Cardiac fibroblast (primary cell): ENCODE data around the gene NHS.

Experiments used
- DNase-seq, 2 donors: peaks; one replicate each; pipeline versions ENCODE4 v3.0.0 to v3.0.0-alpha.2; 2010; ENCODE audit warnings: low read depth in 2 of 2
- H3K4me3 ChIP-seq, 2 donors: replicated peaks in 1 of 2; 1 replicate in 1 of 2; 2 replicates in 1 of 2; pipeline ENCODE4 v1.5.1; 2011; ENCODE audit warnings: low read depth in 2 of 2, low read length in 2 of 2, mild to moderate bottlenecking in 2 of 2, moderate library complexity in 1 of 2
- TF ChIP-seq, protein P1 (sequence below): IDR thresholded peaks from one replicate; pipeline ENCODE4 v1.5.1; 2011; ENCODE audit warnings: low read depth, mild to moderate bottlenecking, low read length, inconsistent platforms

Gene NHS

DNA sequence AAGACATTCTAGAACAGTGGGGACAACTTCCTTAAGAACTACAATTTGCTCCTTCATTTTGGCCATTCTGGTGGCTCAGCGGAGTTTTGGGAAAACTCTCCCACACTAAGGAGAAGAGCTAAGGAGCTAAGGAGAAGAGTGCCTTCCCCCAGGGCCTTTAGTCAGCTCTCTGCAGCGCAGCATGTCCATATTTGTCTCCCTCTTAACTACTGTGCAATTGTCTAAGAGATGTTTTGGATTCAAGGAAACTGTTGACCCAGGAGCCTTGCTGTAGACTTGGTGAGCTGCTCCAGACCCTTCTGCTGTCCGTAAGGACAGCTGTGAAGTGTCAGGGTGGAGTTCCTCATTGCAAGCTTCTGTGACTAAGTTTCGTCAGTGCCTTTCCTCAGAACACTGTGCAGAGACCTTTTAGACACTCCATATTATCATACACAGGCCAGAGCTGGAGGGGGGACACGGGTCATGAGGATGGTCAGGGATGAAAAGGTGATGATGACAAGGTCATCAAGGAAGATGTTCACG is 179.0 kb downstream of the NHS start:
- H3K4me3 ChIP-seq: no peak overlapping the region
- peak; percentile 12 to 22 for DNase-seq
- TF ChIP-seq, protein P1, sequence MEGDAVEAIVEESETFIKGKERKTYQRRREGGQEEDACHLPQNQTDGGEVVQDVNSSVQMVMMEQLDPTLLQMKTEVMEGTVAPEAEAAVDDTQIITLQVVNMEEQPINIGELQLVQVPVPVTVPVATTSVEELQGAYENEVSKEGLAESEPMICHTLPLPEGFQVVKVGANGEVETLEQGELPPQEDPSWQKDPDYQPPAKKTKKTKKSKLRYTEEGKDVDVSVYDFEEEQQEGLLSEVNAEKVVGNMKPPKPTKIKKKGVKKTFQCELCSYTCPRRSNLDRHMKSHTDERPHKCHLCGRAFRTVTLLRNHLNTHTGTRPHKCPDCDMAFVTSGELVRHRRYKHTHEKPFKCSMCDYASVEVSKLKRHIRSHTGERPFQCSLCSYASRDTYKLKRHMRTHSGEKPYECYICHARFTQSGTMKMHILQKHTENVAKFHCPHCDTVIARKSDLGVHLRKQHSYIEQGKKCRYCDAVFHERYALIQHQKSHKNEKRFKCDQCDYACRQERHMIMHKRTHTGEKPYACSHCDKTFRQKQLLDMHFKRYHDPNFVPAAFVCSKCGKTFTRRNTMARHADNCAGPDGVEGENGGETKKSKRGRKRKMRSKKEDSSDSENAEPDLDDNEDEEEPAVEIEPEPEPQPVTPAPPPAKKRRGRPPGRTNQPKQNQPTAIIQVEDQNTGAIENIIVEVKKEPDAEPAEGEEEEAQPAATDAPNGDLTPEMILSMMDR: no peak

DNA sequence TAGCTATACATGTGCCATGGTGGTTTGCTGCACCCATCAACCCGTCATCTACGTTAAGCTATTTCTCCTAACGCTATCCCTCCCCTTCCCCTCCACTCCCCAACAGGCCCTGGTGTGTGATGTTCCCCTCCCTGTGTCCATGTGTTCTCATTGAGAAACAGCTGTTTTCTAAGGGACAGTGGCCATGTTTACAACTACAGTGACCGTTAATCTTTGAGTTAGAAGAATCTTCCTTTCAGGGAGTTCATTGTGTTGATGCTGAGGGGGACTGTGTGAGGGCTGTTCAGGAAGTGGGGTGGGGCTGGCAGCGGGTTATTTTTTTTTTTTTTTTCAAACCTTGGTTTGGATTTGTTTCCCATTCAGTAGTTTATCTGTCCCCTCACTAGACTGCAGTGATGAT is 179.9 kb downstream of the NHS start:
- TF ChIP-seq, protein P1: no peak
- no peak overlapping the region for H3K4me3 ChIP-seq
- no peak for DNase-seq

DNA sequence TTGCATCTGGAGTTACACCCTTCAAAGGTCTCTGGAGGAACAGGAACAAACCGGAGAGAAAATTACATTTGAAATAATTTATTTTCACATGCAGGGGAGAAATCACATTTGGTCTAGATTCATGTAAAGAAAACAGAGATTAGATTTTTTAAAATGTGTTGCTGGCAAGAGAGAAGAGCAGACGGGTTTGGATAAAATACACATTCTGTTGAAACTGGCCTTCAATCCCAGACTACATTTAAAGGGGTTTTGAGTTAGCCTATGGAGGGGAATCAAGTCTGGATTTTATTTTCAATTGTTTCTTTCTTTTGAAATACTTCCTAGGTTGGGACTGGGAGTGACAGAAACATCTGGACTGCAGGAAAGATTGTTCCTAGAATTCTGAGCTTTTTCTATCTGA is 180.8 kb downstream of the NHS start:
- no peak for DNase-seq
- H3K4me3 ChIP-seq: no peak overlapping the region
- TF ChIP-seq, protein P1: no peak

DNA sequence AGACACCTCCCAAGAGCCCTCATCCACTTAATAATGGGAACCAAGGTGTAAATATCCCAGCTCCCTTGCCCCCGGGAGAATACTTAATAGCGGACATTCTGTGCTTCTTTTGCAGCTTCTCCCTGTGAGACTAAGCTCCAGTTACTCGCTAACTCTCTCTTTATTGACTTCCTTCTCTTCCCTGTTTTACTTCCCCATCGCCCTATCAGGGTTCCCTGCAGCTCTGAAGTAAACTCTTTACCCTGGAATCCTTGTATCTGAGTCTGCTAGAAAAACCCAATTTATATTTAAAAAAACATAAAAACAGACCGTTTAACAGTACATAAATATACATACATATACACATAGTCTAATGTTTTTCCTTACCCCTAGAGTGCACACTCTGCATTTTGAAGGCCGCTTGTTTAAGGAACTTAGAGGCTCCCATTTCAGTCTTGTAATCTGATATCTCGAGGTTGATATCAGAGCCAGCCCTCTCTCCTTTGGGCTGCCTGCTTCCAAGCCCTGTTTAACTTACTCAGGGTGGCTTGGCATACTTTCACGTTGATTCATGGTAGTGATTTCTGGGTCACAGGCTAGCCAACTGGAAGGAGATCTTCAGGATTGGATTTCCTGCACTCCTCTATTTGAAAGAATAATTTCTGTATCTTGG is 184.9 kb downstream of the NHS start:
- DNase-seq: peak; percentile 73
- TF ChIP-seq, protein P1: no peak
- H3K4me3 ChIP-seq: no peak overlapping the region

DNA sequence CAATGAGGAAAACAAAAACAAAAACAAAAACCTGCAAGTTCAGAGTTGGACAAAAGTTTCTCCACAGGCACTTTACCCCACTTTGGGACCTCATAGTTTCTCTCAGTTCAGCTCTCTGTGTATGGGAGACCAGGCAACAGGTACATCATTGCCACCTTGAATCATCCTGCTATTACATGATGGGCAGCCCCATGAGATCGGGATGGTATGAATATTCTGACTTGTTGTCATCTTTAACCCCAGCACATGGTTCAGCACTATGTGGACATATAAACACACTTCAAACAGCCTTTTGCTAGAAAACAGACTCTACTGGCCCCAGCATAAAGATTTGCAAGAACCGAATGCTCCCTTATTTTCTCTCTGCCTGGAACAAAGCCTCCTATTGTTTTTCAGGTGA is 185.4 kb downstream of the NHS start:
- no peak for DNase-seq
- TF ChIP-seq, protein P1: no peak
- no peak overlapping the region for H3K4me3 ChIP-seq

DNA sequence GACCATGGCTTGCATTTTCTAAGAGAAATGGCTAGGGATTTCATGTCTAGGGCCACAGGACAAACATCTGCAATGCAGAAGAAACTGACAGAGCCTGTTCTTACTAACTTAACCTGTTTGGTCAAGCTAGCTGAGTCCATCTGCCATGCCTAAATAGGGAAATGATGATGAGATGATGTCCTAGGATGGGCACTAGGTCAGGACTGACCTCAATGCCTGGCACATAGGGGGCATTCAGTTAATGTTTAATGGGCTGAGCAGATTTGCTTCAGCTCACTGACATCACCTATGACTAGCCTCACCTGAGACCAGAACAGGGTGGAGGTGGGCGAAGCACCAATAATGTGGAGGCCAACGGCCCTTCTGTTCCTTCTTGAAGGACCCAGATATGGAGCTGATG is 188.1 kb downstream of the NHS start:
- H3K4me3 ChIP-seq: no peak overlapping the region
- TF ChIP-seq, protein P1: no peak
- no peak for DNase-seq

DNA sequence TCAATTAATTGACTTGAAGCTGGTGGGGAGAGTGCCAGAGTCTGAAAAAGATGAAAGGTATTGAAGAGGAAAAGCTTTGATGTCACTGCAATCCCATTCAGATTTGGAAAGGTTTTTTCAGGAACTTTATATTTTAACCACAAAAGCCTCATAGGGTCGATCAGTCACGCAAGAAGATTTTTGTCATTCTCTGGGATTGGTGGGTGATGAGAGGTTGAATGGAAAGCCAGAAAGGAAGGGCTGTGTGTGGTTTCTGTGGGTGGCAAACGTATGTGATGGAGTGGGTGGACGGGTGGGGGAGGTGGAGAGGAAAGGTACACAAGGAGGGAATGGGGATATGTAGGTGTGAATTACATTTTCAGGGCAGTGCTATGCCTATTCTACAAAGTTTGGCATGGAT is 188.5 kb downstream of the NHS start:
- TF ChIP-seq, protein P1: no peak
- DNase-seq: no peak
- no peak overlapping the region for H3K4me3 ChIP-seq
